Measurements from ENCODE around the gene RBM33.

Gene RBM33

GRCh38 chr7:155710530-155710929 lies 66.1 kb downstream of the RBM33 start:
- peaks cover 84% of the 10 kb centered on the region for H3K79me2 ChIP-seq (ENCODE audit: low read length)
- H3F3A ChIP-seq (ENCODE audit: insufficient read depth, low read length): no peaks in the 10 kb centered on the region
- peak; percentile 4 for DNase-seq
- no peaks in the 10 kb centered on the region for H3K9me2 ChIP-seq (replicated peaks; ENCODE audit: insufficient read depth, low read length)
- no peak overlapping the region for H3K4me3 ChIP-seq (ENCODE audit: low read length)
- H3K27ac ChIP-seq (ENCODE audit: low read length): no peak overlapping the region
- H2AFZ ChIP-seq (ENCODE audit: low read length): no peak overlapping the region
- H3K9ac ChIP-seq (ENCODE audit: low read length): no peak overlapping the region
- peaks cover 14% of the 10 kb centered on the region for H3K36me3 ChIP-seq (replicated peaks; ENCODE audit: insufficient read depth, low read length)
- no peak overlapping the region for H3K4me2 ChIP-seq (ENCODE audit: low read depth, low read length)
- H3K27me3 ChIP-seq (replicated peaks; ENCODE audit: insufficient read depth, low read length): no peaks in the 10 kb centered on the region
- TF ChIP-seq CTCF (IDR thresholded peaks at IDR 0.05; ENCODE audit: low read length) (no peak), EZH2 (optimal IDR thresholded peaks at IDR 0.05; ENCODE audit: low read depth, low read length) (no peak), EZH2phosphoT487 (IDR thresholded peaks at IDR 0.05; ENCODE audit: low read length) (no peak)
- H3K9me3 ChIP-seq (replicated peaks; ENCODE audit: insufficient read depth, low read length): no peaks in the 10 kb centered on the region
- H3K4me1 ChIP-seq (ENCODE audit: low read length): no peaks in the 10 kb centered on the region
- peaks cover 19% of the 10 kb centered on the region for H4K20me1 ChIP-seq (ENCODE audit: insufficient read depth, low read length)

GRCh38 chr7:155711081-155711480 lies 66.6 kb downstream of the RBM33 start:
- Histone ChIP-seq H2AFZ (ENCODE audit: low read length) (no peak overlapping the region), H3K27me3 (replicated peaks; ENCODE audit: insufficient read depth, low read length) (no peaks in the 10 kb centered on the region), H3K4me2 (ENCODE audit: low read depth, low read length) (no peak overlapping the region), H3F3A (ENCODE audit: insufficient read depth, low read length) (no peaks in the 10 kb centered on the region), H3K79me2 (ENCODE audit: low read length) (peaks cover 87% of the 10 kb centered on the region), H3K9ac (ENCODE audit: low read length) (no peak overlapping the region), H3K4me1 (ENCODE audit: low read length) (no peaks in the 10 kb centered on the region), H3K36me3 (replicated peaks; ENCODE audit: insufficient read depth, low read length) (peaks cover 14% of the 10 kb centered on the region), H3K4me3 (ENCODE audit: low read length) (no peak overlapping the region), H3K27ac (ENCODE audit: low read length) (no peak overlapping the region), H4K20me1 (ENCODE audit: insufficient read depth, low read length) (peaks cover 23% of the 10 kb centered on the region), H3K9me2 (replicated peaks; ENCODE audit: insufficient read depth, low read length) (no peaks in the 10 kb centered on the region), H3K9me3 (replicated peaks; ENCODE audit: insufficient read depth, low read length) (no peaks in the 10 kb centered on the region)
- TF ChIP-seq EZH2 (optimal IDR thresholded peaks at IDR 0.05; ENCODE audit: low read depth, low read length) (no peak), CTCF (IDR thresholded peaks at IDR 0.05; ENCODE audit: low read length) (no peak), EZH2phosphoT487 (IDR thresholded peaks at IDR 0.05; ENCODE audit: low read length) (no peak)
- DNase-seq: peak; percentile 1

GRCh38 chr7:155713384-155713783 lies 68.9 kb downstream of the RBM33 start:
- no peak overlapping the region for H2AFZ ChIP-seq (ENCODE audit: low read length)
- H3F3A ChIP-seq (ENCODE audit: insufficient read depth, low read length): no peaks in the 10 kb centered on the region
- TF ChIP-seq EZH2phosphoT487 (IDR thresholded peaks at IDR 0.05; ENCODE audit: low read length) (no peak), CTCF (IDR thresholded peaks at IDR 0.05; ENCODE audit: low read length) (no peak), EZH2 (optimal IDR thresholded peaks at IDR 0.05; ENCODE audit: low read depth, low read length) (no peak)
- H3K4me1 ChIP-seq (ENCODE audit: low read length): no peaks in the 10 kb centered on the region
- no peak for DNase-seq
- H3K9me3 ChIP-seq (replicated peaks; ENCODE audit: insufficient read depth, low read length): no peaks in the 10 kb centered on the region
- no peaks in the 10 kb centered on the region for H3K9me2 ChIP-seq (replicated peaks; ENCODE audit: insufficient read depth, low read length)
- peaks cover 90% of the 10 kb centered on the region for H3K79me2 ChIP-seq (ENCODE audit: low read length)
- no peak overlapping the region for H3K27ac ChIP-seq (ENCODE audit: low read length)
- no peak overlapping the region for H3K9ac ChIP-seq (ENCODE audit: low read length)
- H3K4me3 ChIP-seq (ENCODE audit: low read length): no peak overlapping the region
- H4K20me1 ChIP-seq (ENCODE audit: insufficient read depth, low read length): peaks cover 23% of the 10 kb centered on the region
- peaks cover 9% of the 10 kb centered on the region for H3K36me3 ChIP-seq (replicated peaks; ENCODE audit: insufficient read depth, low read length)
- no peaks in the 10 kb centered on the region for H3K27me3 ChIP-seq (replicated peaks; ENCODE audit: insufficient read depth, low read length)
- no peak overlapping the region for H3K4me2 ChIP-seq (ENCODE audit: low read depth, low read length)
